Activated T-helper 1 cell treated with anti-CD3 and anti-CD28 coated beads, Interleukin-12 subunit alpha, Interleukin-12 subunit beta, Interleukin-2, Interleukin-4 antibody, amounts not matched to agents 30 ng/mL and 10 ng/mL and 1 ng/mL, durations not matched to agents 14 hours and 24 hours and 36 hours (primary cell): ENCODE measurements around the gene PCDHGA6. TPM values are rescaled to one million over a fixed set of nuclear protein-coding genes. Genes with fewer than 3 reads are reported as not detected.
"Not testable (repeated sequence)": the region's sequence is repeated elsewhere in the genome, so short reads cannot be mapped to it uniquely, and the experiment has no call there.

Experiments used
- DNase-seq: peaks from one replicate; pipeline ENCODE4 v3.0.0; 2021; ENCODE audit warnings: low spot score
- H3K27ac Mint-ChIP-seq: one replicate; pipeline ENCODE4 v1.8.0; 2021; ENCODE audit warnings: mild to moderate bottlenecking, mixed read lengths
- H3K27me3 Mint-ChIP-seq: one replicate; pipeline ENCODE4 v1.8.0; 2022; ENCODE audit warnings: mild to moderate bottlenecking, moderate library complexity, mixed read lengths; ENCODE audit not compliant: insufficient read depth
- H3K36me3 Mint-ChIP-seq: one replicate; pipeline ENCODE4 v1.8.0; 2021; ENCODE audit warnings: low read depth, mixed read lengths
- H3K4me1 Mint-ChIP-seq: one replicate; pipeline ENCODE4 v1.8.0; 2021; ENCODE audit warnings: low read depth, mixed read lengths
- H3K4me3 Mint-ChIP-seq: one replicate; pipeline ENCODE4 v1.8.0; 2021; ENCODE audit warnings: mild to moderate bottlenecking, moderate library complexity, mixed read lengths
- H3K9me3 Mint-ChIP-seq: one replicate; pipeline ENCODE4 v1.8.0; 2021; ENCODE audit warnings: mixed read lengths
- intact Hi-C: fragments of 100-400 bp; cut with micrococcal nuclease; formaldehyde crosslinking; loops from one replicate; pipeline ENCODE4 v1.15.1; 2024
- total RNA-seq: library from RNA; stranded (reverse); gene quantifications from 2 replicates; pipeline ENCODE4 v1.2.3, GENCODE V29; 2022

PCDHGA6 gene
- total RNA-seq, 1 donor from 2014 or later = 0.16 TPM

GRCh38 chr5:141407790-141408505, 34.3 kb downstream of the PCDHGA6 start, which contains the start of gene PCDHGB6:
PCDHGB6 (plus strand) TSS chr5:141408021; CDS start chr5:141408203, 182 bp downstream.
- H3K36me3 Mint-ChIP-seq, H3K4me1 Mint-ChIP-seq, H3K27ac Mint-ChIP-seq, intact Hi-C loops: not testable (repeated sequence)
- peaks cover 26% of the 10 kb centered on the region for H3K27me3 Mint-ChIP-seq
- H3K4me3 Mint-ChIP-seq = peak within 1 kb of the TSS; percentile 66
- DNase-seq = peak; percentile 23
- peaks cover 16% of the 10 kb centered on the region for H3K9me3 Mint-ChIP-seq

DNA sequence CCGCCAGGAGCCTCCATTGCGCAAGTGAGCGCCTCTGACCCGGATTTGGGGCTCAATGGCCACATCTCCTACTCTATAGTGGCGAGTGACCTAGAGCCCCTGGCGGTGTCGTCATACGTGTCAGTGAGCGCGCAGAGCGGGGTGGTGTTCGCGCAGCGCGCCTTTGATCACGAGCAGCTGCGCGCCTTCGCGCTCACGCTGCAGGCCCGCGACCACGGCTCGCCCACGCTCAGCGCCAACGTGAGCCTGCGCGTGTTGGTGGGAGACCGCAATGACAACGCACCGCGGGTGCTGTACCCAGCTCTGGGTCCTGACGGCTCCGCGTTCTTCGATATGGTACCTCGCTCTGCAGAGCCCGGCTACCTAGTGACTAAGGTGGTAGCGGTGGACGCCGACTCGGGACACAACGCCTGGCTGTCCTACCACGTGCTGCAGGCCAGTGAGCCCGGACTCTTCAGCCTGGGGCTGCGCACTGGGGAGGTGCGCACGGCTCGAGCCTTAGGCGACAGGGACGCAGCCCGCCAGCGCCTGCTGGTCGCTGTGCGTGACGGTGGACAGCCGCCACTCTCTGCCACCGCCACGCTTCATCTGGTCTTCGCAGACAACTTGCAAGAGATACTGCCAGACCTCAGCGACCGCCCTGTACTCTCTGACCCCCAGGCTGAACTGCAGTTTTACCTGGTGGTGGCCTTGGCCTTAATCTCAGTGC, 36.1 kb downstream of the PCDHGA6 start:
- Mint-ChIP-seq H3K9me3 (peaks cover 19% of the 10 kb centered on the region), H3K27ac (no peak overlapping the region), H3K27me3 (peaks cover 38% of the 10 kb centered on the region), H3K36me3 (no peaks in the 10 kb centered on the region), H3K4me1 (peaks cover 7% of the 10 kb centered on the region), H3K4me3 (no peak overlapping the region)
- DNase-seq = no peak
- intact Hi-C loops = loop anchor here (5.0 to 10.0 kb wide), 2 partner anchors 37 to 565 kb away; partner anchors contain the start of genes PCDHA8, PCDHA9, PCDHGA6 and PCDHGB3

- peaks cover 7% of the 10 kb centered on the region for H3K4me1 Mint-ChIP-seq
- H3K36me3 Mint-ChIP-seq = no peaks in the 10 kb centered on the region
- no peak overlapping the region for H3K4me3 Mint-ChIP-seq
- peaks cover 45% of the 10 kb centered on the region for H3K27me3 Mint-ChIP-seq
- DNase-seq = no peak
- intact Hi-C loops = loop anchor here (5.0 to 10.0 kb wide), 2 partner anchors 39 to 567 kb away; partner anchors contain the start of genes PCDHA8, PCDHA9, PCDHGA6 and PCDHGB3
- peaks cover 19% of the 10 kb centered on the region for H3K9me3 Mint-ChIP-seq
- no peak overlapping the region for H3K27ac Mint-ChIP-seq
Measured at GRCh38 chr5:141411575-141411974, 37.9 kb downstream of the PCDHGA6 start.

GRCh38 chr5:141412854-141413539, 39.3 kb downstream of the PCDHGA6 start, which contains the start of gene PCDHGA10:
PCDHGA10 (plus strand) TSS chr5:141412987; CDS start chr5:141413176, 189 bp downstream.
- intact Hi-C loops = loop anchor here (1.0 to 10.0 kb wide), 6 partner anchors 41 to 568 kb away; partner anchors contain the start of genes PCDHA8, PCDHA9, PCDHGA6 and PCDHGB3
- Mint-ChIP-seq H3K27ac (peak within 1 kb of the TSS; percentile 68), H3K4me1 (peaks cover 13% of the 10 kb centered on the region), H3K4me3 (peak within 1 kb of the TSS; percentile 84), H3K36me3 (peaks cover 1% of the 10 kb centered on the region), H3K27me3 (peaks cover 44% of the 10 kb centered on the region), H3K9me3 (peaks cover 21% of the 10 kb centered on the region)
- DNase-seq = peak; percentile 33

- Mint-ChIP-seq H3K27ac (no peak overlapping the region), H3K27me3 (peaks cover 43% of the 10 kb centered on the region), H3K36me3 (peaks cover 1% of the 10 kb centered on the region), H3K4me1 (peaks cover 15% of the 10 kb centered on the region), H3K9me3 (peaks cover 27% of the 10 kb centered on the region), H3K4me3 (peak overlapping the region; percentile 84)
- intact Hi-C loops = loop anchor here (1.0 to 10.0 kb wide), 5 partner anchors 41 to 569 kb away; partner anchors contain the start of genes PCDHA8, PCDHA9, PCDHGA6 and PCDHGB3
- no peak for DNase-seq
Measured at GRCh38 chr5:141413540-141414069, 39.9 kb downstream of the PCDHGA6 start.

DNA sequence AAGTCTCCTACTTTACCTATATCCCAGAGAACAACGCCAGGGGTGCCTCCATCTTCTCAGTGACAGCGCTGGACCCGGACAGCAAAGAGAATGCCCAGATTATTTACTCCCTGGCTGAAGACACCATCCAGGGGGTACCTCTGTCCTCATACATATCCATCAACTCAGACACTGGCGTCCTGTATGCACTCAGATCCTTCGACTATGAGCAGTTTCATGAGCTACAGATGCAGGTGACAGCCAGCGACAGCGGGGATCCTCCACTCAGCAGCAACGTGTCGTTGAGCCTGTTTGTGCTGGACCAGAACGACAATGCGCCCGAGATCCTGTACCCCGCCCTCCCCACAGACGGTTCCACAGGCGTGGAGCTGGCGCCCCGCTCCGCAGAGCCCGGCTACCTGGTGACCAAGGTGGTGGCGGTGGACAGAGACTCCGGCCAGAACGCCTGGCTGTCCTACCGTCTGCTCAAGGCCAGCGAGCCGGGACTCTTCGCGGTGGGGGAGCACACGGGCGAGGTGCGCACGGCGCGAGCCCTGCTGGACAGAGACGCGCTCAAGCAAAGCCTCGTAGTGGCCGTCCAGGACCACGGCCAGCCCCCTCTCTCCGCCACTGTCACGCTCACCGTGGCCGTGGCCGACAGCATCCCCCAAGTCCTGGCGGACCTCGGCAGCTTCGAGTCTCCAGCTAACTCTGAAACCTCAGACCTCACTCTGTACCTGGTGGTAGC, 41.0 kb downstream of the PCDHGA6 start:
- peaks cover 24% of the 10 kb centered on the region for H3K9me3 Mint-ChIP-seq
- H3K4me1 Mint-ChIP-seq = peaks cover 15% of the 10 kb centered on the region
- not testable (repeated sequence) for H3K27ac Mint-ChIP-seq, DNase-seq, H3K36me3 Mint-ChIP-seq
- intact Hi-C loops = loop anchor here (5.0 to 10.0 kb wide), 3 partner anchors 42 to 570 kb away; partner anchors contain the start of genes PCDH1, PCDHA8, PCDHA9 and PCDHGA6
- peak overlapping the region; percentile 37 for H3K4me3 Mint-ChIP-seq
- H3K27me3 Mint-ChIP-seq = peaks cover 40% of the 10 kb centered on the region

DNA sequence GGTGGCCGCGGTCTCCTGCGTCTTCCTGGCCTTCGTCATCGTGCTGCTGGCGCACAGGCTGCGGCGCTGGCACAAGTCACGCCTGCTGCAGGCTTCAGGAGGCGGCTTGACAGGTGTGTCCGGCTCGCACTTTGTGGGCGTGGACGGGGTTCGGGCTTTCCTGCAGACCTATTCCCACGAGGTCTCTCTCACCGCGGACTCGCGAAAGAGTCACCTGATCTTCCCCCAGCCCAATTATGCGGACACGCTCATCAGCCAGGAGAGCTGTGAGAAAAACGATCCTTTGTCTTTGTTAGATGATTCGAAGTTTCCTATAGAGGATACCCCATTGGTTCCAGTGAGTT, 41.6 kb downstream of the PCDHGA6 start:
- DNase-seq, H3K4me3 Mint-ChIP-seq, H3K36me3 Mint-ChIP-seq: not testable (repeated sequence)
- intact Hi-C loops = loop anchor here (5.0 to 10.0 kb wide), 2 partner anchors 462 to 570 kb away; partner anchors contain the start of genes PCDH1, PCDHA8 and PCDHA9
- Mint-ChIP-seq H3K4me1 (peaks cover 15% of the 10 kb centered on the region), H3K9me3 (peaks cover 26% of the 10 kb centered on the region), H3K27me3 (peaks cover 38% of the 10 kb centered on the region), H3K27ac (peak overlapping the region; percentile 2)

DNA sequence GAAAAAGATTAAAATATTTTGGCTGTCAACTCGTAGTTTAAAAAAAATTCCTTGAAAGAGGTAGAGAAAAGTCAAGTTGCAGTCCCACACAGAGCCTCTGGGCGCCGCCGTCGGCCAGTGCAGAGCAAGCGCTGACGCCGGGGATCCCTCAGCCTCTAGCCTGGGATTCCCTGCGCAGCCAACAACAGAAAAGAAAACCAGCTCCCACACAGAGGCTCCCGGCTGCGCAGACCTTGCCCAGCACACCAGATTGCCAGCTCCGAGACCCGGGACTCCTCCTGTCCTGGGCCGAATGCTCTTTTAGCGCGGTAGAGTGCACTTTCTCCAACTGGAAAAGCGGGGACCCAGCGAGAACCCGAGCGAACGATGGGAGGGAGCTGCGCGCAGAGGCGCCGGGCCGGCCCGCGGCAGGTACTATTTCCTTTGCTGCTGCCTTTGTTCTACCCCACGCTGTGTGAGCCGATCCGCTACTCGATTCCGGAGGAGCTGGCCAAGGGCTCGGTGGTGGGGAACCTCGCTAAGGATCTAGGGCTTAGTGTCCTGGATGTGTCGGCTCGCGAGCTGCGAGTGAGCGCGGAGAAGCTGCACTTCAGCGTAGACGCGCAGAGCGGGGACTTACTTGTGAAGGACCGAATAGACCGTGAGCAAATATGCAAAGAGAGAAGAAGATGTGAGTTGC, 43.9 kb downstream of the PCDHGA6 start, which contains the start of gene PCDHGB7:
Gene PCDHGB7, plus strand, starts transcription at position 184 of the 679 bp plus-strand sequence. Its CDS starts 183 bp downstream, at position 367.
- peak; percentile 30 for DNase-seq
- H3K36me3 Mint-ChIP-seq, H3K27ac Mint-ChIP-seq: not testable (repeated sequence)
- Mint-ChIP-seq H3K9me3 (peaks cover 37% of the 10 kb centered on the region), H3K4me1 (peaks cover 21% of the 10 kb centered on the region), H3K4me3 (peak within 1 kb of the TSS; percentile 76), H3K27me3 (peaks cover 55% of the 10 kb centered on the region)
- intact Hi-C loops = loop anchor here (1.0 to 10.0 kb wide), 5 partner anchors 95 to 573 kb away; partner anchors contain the start of genes PCDH1, PCDHA8 and PCDHA9

DNA sequence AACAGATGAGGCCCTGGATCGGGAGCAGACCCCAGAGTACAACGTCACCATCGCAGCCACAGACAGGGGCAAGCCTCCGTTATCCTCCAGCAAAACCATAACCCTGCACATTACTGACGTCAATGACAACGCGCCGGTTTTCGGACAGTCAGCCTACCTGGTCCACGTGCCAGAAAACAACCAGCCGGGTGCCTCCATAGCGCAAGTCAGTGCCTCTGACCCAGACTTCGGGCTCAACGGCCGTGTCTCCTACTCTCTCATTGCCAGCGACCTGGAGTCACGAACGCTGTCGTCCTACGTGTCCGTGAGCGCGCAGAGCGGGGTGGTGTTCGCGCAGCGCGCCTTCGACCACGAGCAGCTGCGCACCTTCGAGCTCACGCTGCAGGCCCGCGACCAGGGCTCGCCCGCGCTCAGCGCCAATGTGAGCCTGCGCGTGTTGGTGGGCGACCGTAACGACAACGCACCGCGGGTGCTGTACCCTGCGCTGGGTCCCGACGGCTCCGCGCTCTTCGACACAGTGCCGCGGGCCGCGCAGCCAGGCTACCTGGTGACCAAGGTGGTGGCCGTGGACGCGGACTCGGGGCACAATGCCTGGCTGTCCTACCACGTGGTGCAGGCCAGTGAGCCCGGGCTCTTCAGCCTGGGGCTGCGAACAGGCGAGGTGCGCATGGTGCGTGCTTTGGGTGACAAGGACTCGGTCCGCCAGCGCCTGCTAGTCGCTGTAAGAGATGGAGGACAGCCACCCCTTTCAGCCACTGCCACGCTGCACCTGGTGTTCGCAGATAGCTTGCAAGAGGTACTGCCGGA, 45.6 kb downstream of the PCDHGA6 start:
- Mint-ChIP-seq H3K4me3 (no peak overlapping the region), H3K4me1 (peaks cover 14% of the 10 kb centered on the region), H3K27me3 (peaks cover 53% of the 10 kb centered on the region), H3K9me3 (peaks cover 33% of the 10 kb centered on the region), H3K27ac (no peak overlapping the region), H3K36me3 (peaks cover 9% of the 10 kb centered on the region)
- no peak for DNase-seq
- intact Hi-C loops = loop anchor here (5.0 to 10.0 kb wide), 2 partner anchors 458 to 574 kb away; partner anchors contain the start of genes PCDH1, PCDHA8 and PCDHA9

GRCh38 chr5:141420855-141421488, 47.3 kb downstream of the PCDHGA6 start, which contains the start of gene PCDHGA11:
PCDHGA11 (plus strand) TSS chr5:141421051; CDS start chr5:141421228, 177 bp downstream.
- peak within 1 kb of the TSS; percentile 55 for H3K27ac Mint-ChIP-seq
- H3K9me3 Mint-ChIP-seq = peaks cover 29% of the 10 kb centered on the region
- peak; percentile 23 for DNase-seq
- peaks cover 14% of the 10 kb centered on the region for H3K4me1 Mint-ChIP-seq
- intact Hi-C loops = loop anchor here (5.0 kb wide), 5 partner anchors 34 to 189 kb away; partner anchors contain the start of genes PCDHGA2, PCDHGA5, PCDHGB4 and PCDHGC3
- peaks cover 49% of the 10 kb centered on the region for H3K27me3 Mint-ChIP-seq
- peaks cover 9% of the 10 kb centered on the region for H3K36me3 Mint-ChIP-seq
- H3K4me3 Mint-ChIP-seq = peak within 1 kb of the TSS; percentile 86
